ENCODE data around the gene KNL1. TPM values are rescaled to one million over a fixed set of nuclear protein-coding genes. Genes with fewer than 3 reads are reported as not detected.
A peak's percentile ranks its signal among the peaks of the same experiment; 100 is the strongest.
"Not testable (repeated sequence)": the region's sequence is repeated elsewhere in the genome, so short reads cannot be mapped to it uniquely, and the experiment has no call there.

Gene KNL1
- total RNA-seq, 8 experiments from 2014 or later, result 0.61 to 21.4 (median 1.6) TPM

- peak; percentile 87 to 97 (median 96) for ATAC-seq (replicated peaks in 6 of 8)
- in situ Hi-C loops (cut with MboI; ENCODE audit: low pct_unique_long_range_greater_than_20kb in 2 of 9, low sequenced_read_pairs in 9 of 9, unreplicated experiment in 9 of 9), result no loop called here
- peaks cover 2 to 7% of the 10 kb centered on the region in 2 donors for H3K4me1 ChIP-seq (replicated peaks in 1 of 2)
- WGBS, 10 experiments, result 0 to 3% (median 0%) methylated on average over 2 to 12 of the region's 40 CpGs; no CpG with 5 or more reads in 2 of the 10 experiments
- H3K27ac ChIP-seq, result peak within 1 kb of the TSS; percentile 51 to 64
- H3K4me3 ChIP-seq, result peak within 1 kb of the TSS; percentile 68 to 96 (median 80)
Measured at GRCh38 chr15:40564591-40565332, 29.3 kb upstream of the KNL1 start, which contains the start of gene CCDC32. TSS of gene CCDC32 (minus strand) at chr15:40565042. CDS start at chr15:40563015, 2,027 bp downstream.

- WGBS, 10 experiments, result 16 to 73% (median 47%) methylated on average over 4 to 11 of the region's 20 CpGs; no CpG with 5 or more reads in 1 of the 10 experiments
- Histone ChIP-seq H3K4me3 (peak overlapping the region; percentile 68 to 96 (median 80)), H3K4me1 (replicated peaks in 1 of 2) (peaks cover 7 to 12% of the 10 kb centered on the region in 2 donors), H3K27ac (no peak overlapping the region)
- no peak for ATAC-seq (replicated peaks in 6 of 8)
- in situ Hi-C loops (cut with MboI; ENCODE audit: low pct_unique_long_range_greater_than_20kb in 2 of 9, low sequenced_read_pairs in 9 of 9, unreplicated experiment in 9 of 9), result no loop called here
Measured at GRCh38 chr15:40565333-40566238, 28.5 kb upstream of the KNL1 start.

GRCh38 chr15:40567111-40567510 lies 26.9 kb upstream of the KNL1 start:
- no peak overlapping the region for H3K27ac ChIP-seq
- WGBS, 10 experiments, result 0 to 87% (median 39%) methylated on average over 1 to 7 of the region's 7 CpGs; no CpG with 5 or more reads in 2 of the 10 experiments
- ATAC-seq (replicated peaks in 6 of 8), result no peak
- in situ Hi-C loops (cut with MboI; ENCODE audit: low pct_unique_long_range_greater_than_20kb in 2 of 9, low sequenced_read_pairs in 9 of 9, unreplicated experiment in 9 of 9), result no loop called here
- no peak overlapping the region for H3K4me3 ChIP-seq
- H3K4me1 ChIP-seq (replicated peaks in 1 of 2), result peaks cover 10 to 14% of the 10 kb centered on the region in 2 donors

GRCh38 chr15:40569129-40569953 lies 24.7 kb upstream of the KNL1 start, which contains the start of gene RPUSD2:
TSS of gene RPUSD2 (plus strand) at chr15:40569299. CDS start at chr15:40569338, 39 bp downstream.
- H3K4me3 ChIP-seq, result peak within 1 kb of the TSS; percentile 63 to 95 (median 86)
- 0 to 3% (median 0%) methylated on average over 1 to 10 of the region's 62 CpGs; no CpG with 5 or more reads in 1 of the 10 experiments for WGBS, 10 experiments
- peaks cover 10 to 11% of the 10 kb centered on the region in 2 donors for H3K4me1 ChIP-seq (replicated peaks in 1 of 2)
- peak; percentile 63 to 71 (median 67) for ATAC-seq (replicated peaks in 6 of 8)
- in situ Hi-C loops (cut with MboI; ENCODE audit: low pct_unique_long_range_greater_than_20kb in 2 of 9, low sequenced_read_pairs in 9 of 9, unreplicated experiment in 9 of 9), result no loop called here
- H3K27ac ChIP-seq, result peak within 1 kb of the TSS; percentile 79 to 82

GRCh38 chr15:40575113-40575512 lies 18.9 kb upstream of the KNL1 start:
- ATAC-seq (replicated peaks in 6 of 8), result no peak
- no peak overlapping the region for H3K4me3 ChIP-seq
- no peak overlapping the region for H3K27ac ChIP-seq
- peaks cover 6 to 8% of the 10 kb centered on the region in 2 donors for H3K4me1 ChIP-seq (replicated peaks in 1 of 2)
- in situ Hi-C loops (cut with MboI; ENCODE audit: low pct_unique_long_range_greater_than_20kb in 2 of 9, low sequenced_read_pairs in 9 of 9, unreplicated experiment in 9 of 9), result no loop called here

GRCh38 chr15:40576914-40577313 lies 17.1 kb upstream of the KNL1 start:
- H3K4me3 ChIP-seq; in situ Hi-C loops (cut with MboI; ENCODE audit: low pct_unique_long_range_greater_than_20kb in 2 of 9, low sequenced_read_pairs in 9 of 9, unreplicated experiment in 9 of 9); H3K27ac ChIP-seq; ATAC-seq (replicated peaks in 6 of 8); H3K4me1 ChIP-seq (replicated peaks in 1 of 2): not testable (repeated sequence)
- 83 to 100% (median 98%) methylated on average over 1 to 5 of the region's 5 CpGs; no CpG with 5 or more reads in 1 of the 10 experiments for WGBS, 10 experiments

GRCh38 chr15:40578892-40579291 lies 15.2 kb upstream of the KNL1 start:
- Histone ChIP-seq H3K27ac (no peak overlapping the region), H3K4me1 (replicated peaks in 1 of 2) (no peaks in the 10 kb centered on the region), H3K4me3 (no peak overlapping the region)
- no peak for ATAC-seq (replicated peaks in 6 of 8)
- in situ Hi-C loops (cut with MboI; ENCODE audit: low pct_unique_long_range_greater_than_20kb in 2 of 9, low sequenced_read_pairs in 9 of 9, unreplicated experiment in 9 of 9), result no loop called here
- WGBS, 10 experiments, result 18 to 76% (median 52%) methylated on average over 2 to 4 of the region's 4 CpGs; no CpG with 5 or more reads in 1 of the 10 experiments

- H3K4me1 ChIP-seq (replicated peaks in 1 of 2); in situ Hi-C loops (cut with MboI; ENCODE audit: low pct_unique_long_range_greater_than_20kb in 2 of 9, low sequenced_read_pairs in 9 of 9, unreplicated experiment in 9 of 9); H3K4me3 ChIP-seq; H3K27ac ChIP-seq; ATAC-seq (replicated peaks in 6 of 8): not testable (repeated sequence)
- 40 to 100% (median 61%) methylated on average over 1 to 2 of the region's 2 CpGs; no CpG with 5 or more reads in 2 of the 10 experiments for WGBS, 10 experiments
Measured at GRCh38 chr15:40581796-40582195, 12.3 kb upstream of the KNL1 start.

GRCh38 chr15:40582726-40583246 lies 11.3 kb upstream of the KNL1 start:
- peak in 1 of 8 experiments; percentile 77 for ATAC-seq (replicated peaks in 6 of 8)
- Histone ChIP-seq H3K4me3 (no peak overlapping the region), H3K27ac (no peak overlapping the region), H3K4me1 (replicated peaks in 1 of 2) (no peaks in the 10 kb centered on the region)
- in situ Hi-C loops (cut with MboI; ENCODE audit: low pct_unique_long_range_greater_than_20kb in 2 of 9, low sequenced_read_pairs in 9 of 9, unreplicated experiment in 9 of 9), result no loop called here
- WGBS, 10 experiments, result 49 to 100% (median 93%) methylated on average over 1 to 8 of the region's 8 CpGs

- in situ Hi-C loops (cut with MboI; ENCODE audit: low pct_unique_long_range_greater_than_20kb in 2 of 9, low sequenced_read_pairs in 9 of 9, unreplicated experiment in 9 of 9), result no loop called here
- no peak overlapping the region for H3K4me3 ChIP-seq
- no peaks in the 10 kb centered on the region for H3K4me1 ChIP-seq (replicated peaks in 1 of 2)
- no peak overlapping the region for H3K27ac ChIP-seq
- WGBS, 10 experiments, result 0 to 83% (median 38%) methylated on average over 1 to 2 of the region's 2 CpGs; no CpG with 5 or more reads in 4 of the 10 experiments
- ATAC-seq (replicated peaks in 6 of 8), result no peak
Measured at GRCh38 chr15:40584191-40584590, 9.9 kb upstream of the KNL1 start.

GRCh38 chr15:40590667-40591050 lies 3.4 kb upstream of the KNL1 start:
- no peak for ATAC-seq (replicated peaks in 6 of 8)
- H3K4me3 ChIP-seq, result no peak overlapping the region
- H3K27ac ChIP-seq, result no peak overlapping the region
- in situ Hi-C loops (cut with MboI; ENCODE audit: low pct_unique_long_range_greater_than_20kb in 2 of 9, low sequenced_read_pairs in 9 of 9, unreplicated experiment in 9 of 9), result no loop called here
- H3K4me1 ChIP-seq (replicated peaks in 1 of 2), result peaks cover 0 to 2% of the 10 kb centered on the region in 2 donors
- 27 to 100% (median 83%) methylated on average over 1 to 5 of the region's 12 CpGs; no CpG with 5 or more reads in 3 of the 10 experiments for WGBS, 10 experiments

- WGBS, 10 experiments, result 28 to 82% (median 60%) methylated on average over 1 to 6 of the region's 8 CpGs; no CpG with 5 or more reads in 1 of the 10 experiments
- no peak overlapping the region for H3K4me3 ChIP-seq
- no peak for ATAC-seq (replicated peaks in 6 of 8)
- no peak overlapping the region for H3K27ac ChIP-seq
- in situ Hi-C loops (cut with MboI; ENCODE audit: low pct_unique_long_range_greater_than_20kb in 2 of 9, low sequenced_read_pairs in 9 of 9, unreplicated experiment in 9 of 9), result no loop called here
- peaks cover 0 to 2% of the 10 kb centered on the region in 2 donors for H3K4me1 ChIP-seq (replicated peaks in 1 of 2)
Measured at GRCh38 chr15:40591389-40591788, 2.7 kb upstream of the KNL1 start.

All from motor neuron (in vitro differentiated cells).